HepG2 (cell line): Measurements from ENCODE around the gene FUT3. TPM values are rescaled to one million over a fixed set of nuclear protein-coding genes. Genes with fewer than 3 reads are reported as not detected.

Experiments
- AGO1 ChIP-seq: fragments of 200-400 bp; formaldehyde crosslinking; IDR thresholded peaks from 2 replicates; pipeline ENCODE4 v1.6.1; 2017; ENCODE audit warnings: mild to moderate bottlenecking, low read depth, low read length, moderate library complexity; ENCODE audit not compliant: poor library complexity, severe bottlenecking
- ARNTL ChIP-seq: sonication (generic); formaldehyde crosslinking; IDR thresholded peaks from 2 replicates; pipeline ENCODE4 v1.4.0; 2020; ENCODE audit warnings: mild to moderate bottlenecking, missing genetic modification reagents
- BHLHE40 ChIP-seq: IDR thresholded peaks from 2 replicates; pipeline ENCODE4 v1.6.1; 2011; ENCODE audit warnings: low read length, improper control_type of control experiment
- ETS1 ChIP-seq: sonication (generic); formaldehyde crosslinking; IDR thresholded peaks from 2 replicates; pipeline ENCODE4 v1.4.0; 2020; ENCODE audit warnings: missing genetic modification reagents
- FOXA3 ChIP-seq: IDR thresholded peaks from 2 replicates; pipeline ENCODE4 v1.6.1; 2016; ENCODE audit warnings: missing genetic modification reagents, missing compliant biosample characterization
- RAD21 ChIP-seq: fragments of 450-650 bp; formaldehyde crosslinking; IDR thresholded peaks from 2 replicates; pipeline ENCODE4 v1.5.0; 2020; ENCODE audit warnings: mild to moderate bottlenecking
- RARG ChIP-seq: sonication (generic); formaldehyde crosslinking; IDR thresholded peaks from 2 replicates; pipeline ENCODE4 v1.4.0; 2020; ENCODE audit warnings: low read depth, mild to moderate bottlenecking, missing genetic modification reagents
- RFX3 ChIP-seq: IDR thresholded peaks from 2 replicates; pipeline ENCODE4 v1.6.1; 2016; ENCODE audit warnings: missing biosample characterization, missing genetic modification reagents
- RXRA ChIP-seq: sonication (generic); formaldehyde crosslinking; IDR thresholded peaks from 2 replicates; pipeline ENCODE4 v1.5.1; 2020; ENCODE audit warnings: missing genetic modification reagents
- TARDBP ChIP-seq: sonication (generic); formaldehyde crosslinking; IDR thresholded peaks from 2 replicates; pipeline ENCODE4 v1.8.0; 2022; ENCODE audit warnings: mild to moderate bottlenecking, missing genetic modification reagents
- ZBTB7A ChIP-seq: sonication (generic); formaldehyde crosslinking; IDR thresholded peaks from 2 replicates; pipeline ENCODE4 v1.8.0; 2022; ENCODE audit warnings: mild to moderate bottlenecking, missing genetic modification reagents
- ZNF263 ChIP-seq: sonication (generic); formaldehyde crosslinking; IDR thresholded peaks from 2 replicates; pipeline ENCODE4 v1.4.0; 2020; ENCODE audit warnings: missing genetic modification reagents
- ZNF44 ChIP-seq: sonication (generic); formaldehyde crosslinking; IDR thresholded peaks from 2 replicates; pipeline ENCODE4 v1.5.1; 2020; ENCODE audit warnings: mild to moderate bottlenecking, missing genetic modification reagents
- ZNF460 ChIP-seq: sonication (generic); formaldehyde crosslinking; IDR thresholded peaks from 2 replicates; pipeline ENCODE4 v1.5.1; 2020; ENCODE audit warnings: missing genetic modification reagents, mild to moderate bottlenecking, borderline replicate concordance
- ZNF589 ChIP-seq: sonication (generic); formaldehyde crosslinking; conservative IDR thresholded peaks from 2 replicates; pipeline ENCODE4 v1.8.0; 2022; ENCODE audit warnings: mild to moderate bottlenecking, moderate library complexity, missing genetic modification reagents
- ZNF724P ChIP-seq: sonication (generic); formaldehyde crosslinking; IDR thresholded peaks from 2 replicates; pipeline ENCODE4 v1.8.0; 2022; ENCODE audit warnings: missing genetic modification reagents, borderline replicate concordance
- ZNF766 ChIP-seq: sonication (generic); formaldehyde crosslinking; IDR thresholded peaks from 2 replicates; pipeline ENCODE4 v1.5.0; 2020; ENCODE audit warnings: missing genetic modification reagents, borderline replicate concordance
- ZSCAN31 ChIP-seq: sonication (generic); formaldehyde crosslinking; IDR thresholded peaks from 2 replicates; pipeline ENCODE4 v1.5.0; 2020; ENCODE audit warnings: low read depth, mild to moderate bottlenecking, missing genetic modification reagents
- polyA plus RNA-seq, 8 experiments: library from polyadenylated mRNA; depleted of rRNA in 3 of 8; stranded (reverse) in 7 of 8; unstranded in 1 of 8; fragments of >200 nt; fragmentation: Illumina TruSeq in 4 of 8; extraction: Trizol in 4 of 8; gene quantifications; 2 replicates each; pipeline versions ENCODE4 v1.2.1 to v1.2.3, GENCODE V29; 2011 to 2016; ENCODE audit warnings: low read depth in 4 of 8, missing spikeins in 1 of 8, mixed read lengths in 1 of 8; ENCODE audit not compliant: insufficient read depth in 1 of 8
- total RNA-seq, 5 experiments: library from RNA; depleted of rRNA; stranded (reverse); fragments of >200 nt; fragmentation: Illumina TruSeq; extraction: Trizol; gene quantifications; 2 replicates each; pipeline ENCODE4 v1.2.3, GENCODE V29; 2016; ENCODE audit warnings: low read depth in 1 of 5
- TF ChIP-seq, protein P1 (sequence below): sonication (generic); formaldehyde crosslinking; IDR thresholded peaks from 2 replicates; pipeline ENCODE4; 2020; ENCODE audit warnings: missing genetic modification reagents, mild to moderate bottlenecking, borderline replicate concordance
- TF ChIP-seq, protein P2 (sequence below): sonication (generic); formaldehyde crosslinking; IDR thresholded peaks from 2 replicates; pipeline ENCODE4 v1.8.1; 2023; ENCODE audit warnings: missing genetic modification reagents, inconsistent platforms, borderline replicate concordance

FUT3 gene
- total and polyA plus RNA-seq, 2 of the 13 experiments (the other 11 are each of a cell fraction or from before 2014, with no cell fraction given), result 0.53 to 1.1 TPM

- peak; percentile 72; the same call in 1 of the 2 replicates for TF ChIP-seq TARDBP (CRISPR knock-in tag)
- peak; percentile 53; the same call in 1 of the 2 replicates for TF ChIP-seq ZNF44 (CRISPR knock-in tag)
- TF ChIP-seq RXRA (CRISPR knock-in tag), result peak; percentile 43
- TF ChIP-seq ETS1 (CRISPR knock-in tag), result no peak
- TF ChIP-seq FOXA3, result peak; percentile 32
- TF ChIP-seq ZNF766 (CRISPR knock-in tag), result no peak
- TF ChIP-seq ZNF263, result no peak
- TF ChIP-seq, protein P1, sequence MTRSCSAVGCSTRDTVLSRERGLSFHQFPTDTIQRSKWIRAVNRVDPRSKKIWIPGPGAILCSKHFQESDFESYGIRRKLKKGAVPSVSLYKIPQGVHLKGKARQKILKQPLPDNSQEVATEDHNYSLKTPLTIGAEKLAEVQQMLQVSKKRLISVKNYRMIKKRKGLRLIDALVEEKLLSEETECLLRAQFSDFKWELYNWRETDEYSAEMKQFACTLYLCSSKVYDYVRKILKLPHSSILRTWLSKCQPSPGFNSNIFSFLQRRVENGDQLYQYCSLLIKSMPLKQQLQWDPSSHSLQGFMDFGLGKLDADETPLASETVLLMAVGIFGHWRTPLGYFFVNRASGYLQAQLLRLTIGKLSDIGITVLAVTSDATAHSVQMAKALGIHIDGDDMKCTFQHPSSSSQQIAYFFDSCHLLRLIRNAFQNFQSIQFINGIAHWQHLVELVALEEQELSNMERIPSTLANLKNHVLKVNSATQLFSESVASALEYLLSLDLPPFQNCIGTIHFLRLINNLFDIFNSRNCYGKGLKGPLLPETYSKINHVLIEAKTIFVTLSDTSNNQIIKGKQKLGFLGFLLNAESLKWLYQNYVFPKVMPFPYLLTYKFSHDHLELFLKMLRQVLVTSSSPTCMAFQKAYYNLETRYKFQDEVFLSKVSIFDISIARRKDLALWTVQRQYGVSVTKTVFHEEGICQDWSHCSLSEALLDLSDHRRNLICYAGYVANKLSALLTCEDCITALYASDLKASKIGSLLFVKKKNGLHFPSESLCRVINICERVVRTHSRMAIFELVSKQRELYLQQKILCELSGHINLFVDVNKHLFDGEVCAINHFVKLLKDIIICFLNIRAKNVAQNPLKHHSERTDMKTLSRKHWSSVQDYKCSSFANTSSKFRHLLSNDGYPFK (CRISPR knock-in tag), result peak; percentile 33
- TF ChIP-seq RFX3 (CRISPR knock-in tag), result no peak
- TF ChIP-seq ZSCAN31 (CRISPR knock-in tag), result 0 out of 2 replicates have a peak, but pooled peaks have one; percentile 51
- no peak for TF ChIP-seq ZNF724P
- 0 out of 2 replicates have a peak, but pooled peaks have one; percentile 29 for TF ChIP-seq BHLHE40
- TF ChIP-seq RARG (CRISPR knock-in tag), result no peak
- peak; percentile 27; the same call in 1 of the 2 replicates for TF ChIP-seq ZNF589 (CRISPR knock-in tag)
- peak; percentile 55 for TF ChIP-seq RAD21 (CRISPR knock-in tag)
- peak; percentile 73; the same call in 1 of the 2 replicates for TF ChIP-seq ARNTL (CRISPR knock-in tag)
- no peak; the same call in 1 of the 2 replicates for TF ChIP-seq ZNF460 (CRISPR knock-in tag)
- TF ChIP-seq AGO1, result peak; percentile 80
- TF ChIP-seq ZBTB7A (CRISPR knock-in tag), result peak; percentile 74
- TF ChIP-seq, protein P2, sequence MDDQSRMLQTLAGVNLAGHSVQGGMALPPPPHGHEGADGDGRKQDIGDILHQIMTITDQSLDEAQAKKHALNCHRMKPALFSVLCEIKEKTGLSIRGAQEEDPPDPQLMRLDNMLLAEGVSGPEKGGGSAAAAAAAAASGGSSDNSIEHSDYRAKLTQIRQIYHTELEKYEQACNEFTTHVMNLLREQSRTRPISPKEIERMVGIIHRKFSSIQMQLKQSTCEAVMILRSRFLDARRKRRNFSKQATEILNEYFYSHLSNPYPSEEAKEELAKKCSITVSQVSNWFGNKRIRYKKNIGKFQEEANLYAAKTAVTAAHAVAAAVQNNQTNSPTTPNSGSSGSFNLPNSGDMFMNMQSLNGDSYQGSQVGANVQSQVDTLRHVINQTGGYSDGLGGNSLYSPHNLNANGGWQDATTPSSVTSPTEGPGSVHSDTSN (CRISPR knock-in tag), result no peak
Observed at GRCh38 chr19:5826531-5827341, 24.5 kb downstream of the FUT3 start (continued).
